NCI-H2196 treated with DMSO at 0.1 percent for 48 hours (cell line): ENCODE results near the gene OIT3.

ENCODE experiments used
- DNase-seq: peaks from one replicate; lab custom pipeline; 2025; ENCODE audit not compliant: unreplicated experiment; lab: John Stamatoyannopoulos, UW

OIT3 gene

GRCh38 chr10:72951760-72952159 is 58.2 kb downstream of the OIT3 start:
- no peak for DNase-seq

- no peak for DNase-seq
These were observed 58.6 kb downstream of the OIT3 start for GRCh38 chr10:72952189-72952588.

GRCh38 chr10:72952642-72953158 is 59.2 kb downstream of the OIT3 start:
- no peak for DNase-seq

- DNase-seq, result no peak
These were observed 60.1 kb downstream of the OIT3 start for GRCh38 chr10:72953687-72954086.

GRCh38 chr10:72954230-72954595 is 60.7 kb downstream of the OIT3 start:
- no peak for DNase-seq

- peak; percentile 32 for DNase-seq
These were observed 61.3 kb downstream of the OIT3 start, which contains the start of gene PLA2G12B for GRCh38 chr10:72954596-72955554. PLA2G12B (minus strand) TSS chr10:72954806; CDS start chr10:72954685, 121 bp downstream.

GRCh38 chr10:72956001-72956400 is 62.5 kb downstream of the OIT3 start:
- DNase-seq, result no peak

GRCh38 chr10:72976886-72977285 is 83.3 kb downstream of the OIT3 start:
- no peak for DNase-seq

GRCh38 chr10:72979709-72980108 is 86.2 kb downstream of the OIT3 start:
- no peak for DNase-seq

- no peak for DNase-seq
These were observed 86.8 kb downstream of the OIT3 start for GRCh38 chr10:72980348-72980747.

GRCh38 chr10:72981028-72981881 is 87.7 kb downstream of the OIT3 start:
- no peak for DNase-seq

GRCh38 chr10:72981882-72982529 is 88.5 kb downstream of the OIT3 start:
- DNase-seq, result no peak
